ES-I3 (cell line): ENCODE results near the gene ATP6V0E2.
A peak's percentile ranks its signal among the peaks of the same experiment; 100 is the strongest.
"Not testable (repeated sequence)": the region's sequence is repeated elsewhere in the genome, so short reads cannot be mapped to it uniquely, and the experiment has no call there.

Experiments used
- H3K36me3 ChIP-seq: 2 replicates; pipeline ENCODE4 v1.6.1; 2013; ENCODE audit warnings: mild to moderate bottlenecking, low read length, control low read depth, moderate library complexity; ENCODE audit not compliant: insufficient read depth
- H3K4me1 ChIP-seq: 2 replicates; pipeline ENCODE4 v1.6.1; 2013; ENCODE audit warnings: mild to moderate bottlenecking, control low read depth, low read length; ENCODE audit not compliant: insufficient read depth
- H3K9ac ChIP-seq: 2 replicates; pipeline ENCODE4 v1.6.1; 2013; ENCODE audit warnings: low read depth, mild to moderate bottlenecking, low read length, moderate library complexity
- H3K9me3 ChIP-seq: 2 replicates; pipeline ENCODE4 v1.6.1; 2013; ENCODE audit warnings: mild to moderate bottlenecking, low read length, moderate library complexity; ENCODE audit not compliant: control insufficient read depth, insufficient read depth

ATP6V0E2 gene

GRCh38 chr7:149873074-149873969 lies at the start of gene ATP6V0E2:
TSS of gene ATP6V0E2 (plus strand) at chr7:149873969. CDS start at chr7:149874066, 97 bp downstream.
- Histone ChIP-seq H3K4me1 (peaks cover 5% of the 10 kb centered on the region; the same call in 1 of the 2 replicates), H3K9ac (peak within 1 kb of the TSS; percentile 82), H3K36me3 (no peaks in the 10 kb centered on the region), H3K9me3 (no peaks in the 10 kb centered on the region)

- H3K36me3 ChIP-seq = no peaks in the 10 kb centered on the region
- no peak overlapping the region for H3K9ac ChIP-seq
- H3K4me1 ChIP-seq = no peaks in the 10 kb centered on the region
- H3K9me3 ChIP-seq = peaks cover 5% of the 10 kb centered on the region; the same call in 1 of the 2 replicates
Measured at GRCh38 chr7:149824301-149824741, 49.4 kb upstream of the ATP6V0E2 start.

GRCh38 chr7:149824748-149825566 lies 48.8 kb upstream of the ATP6V0E2 start:
- Histone ChIP-seq H3K36me3 (no peaks in the 10 kb centered on the region), H3K9ac (no peak overlapping the region), H3K9me3 (peaks cover 5% of the 10 kb centered on the region; the same call in 1 of the 2 replicates), H3K4me1 (no peaks in the 10 kb centered on the region)

- Histone ChIP-seq H3K9ac (no peak overlapping the region), H3K36me3 (no peaks in the 10 kb centered on the region), H3K4me1 (no peaks in the 10 kb centered on the region), H3K9me3 (peaks cover 5% of the 10 kb centered on the region; the same call in 1 of the 2 replicates)
Measured at GRCh38 chr7:149825567-149826343, 48.0 kb upstream of the ATP6V0E2 start.

- Histone ChIP-seq H3K9me3 (peaks cover 5% of the 10 kb centered on the region; the same call in 1 of the 2 replicates), H3K4me1 (peaks cover under 1% of the 10 kb centered on the region; the same call in 1 of the 2 replicates), H3K36me3 (no peaks in the 10 kb centered on the region), H3K9ac (no peak overlapping the region)
Measured at GRCh38 chr7:149826344-149827088, 47.3 kb upstream of the ATP6V0E2 start.

- Histone ChIP-seq H3K9me3 (peaks cover 5% of the 10 kb centered on the region; the same call in 1 of the 2 replicates), H3K36me3 (no peaks in the 10 kb centered on the region), H3K4me1 (peaks cover 3% of the 10 kb centered on the region; the same call in 1 of the 2 replicates), H3K9ac (no peak overlapping the region)
Measured at GRCh38 chr7:149827089-149827981, 46.4 kb upstream of the ATP6V0E2 start.

- no peaks in the 10 kb centered on the region; the same call in 1 of the 2 replicates for H3K9me3 ChIP-seq
- H3K36me3 ChIP-seq = no peaks in the 10 kb centered on the region
- no peak overlapping the region for H3K9ac ChIP-seq
- peaks cover 3% of the 10 kb centered on the region; the same call in 1 of the 2 replicates for H3K4me1 ChIP-seq
Measured at GRCh38 chr7:149828357-149829309, 45.1 kb upstream of the ATP6V0E2 start.

- not testable (repeated sequence) for H3K9me3 ChIP-seq, H3K9ac ChIP-seq, H3K36me3 ChIP-seq
Measured at GRCh38 chr7:149830527-149830926, 43.2 kb upstream of the ATP6V0E2 start.

GRCh38 chr7:149830997-149831740 lies 42.6 kb upstream of the ATP6V0E2 start:
- Histone ChIP-seq H3K36me3 (no peaks in the 10 kb centered on the region), H3K4me1 (peaks cover 3% of the 10 kb centered on the region; the same call in 1 of the 2 replicates), H3K9me3 (peaks cover 2% of the 10 kb centered on the region; the same call in 1 of the 2 replicates), H3K9ac (no peak overlapping the region)

More at GRCh38 chr7:149830527-149830926, 43.2 kb upstream of the ATP6V0E2 start:
- not testable (repeated sequence) for H3K4me1 ChIP-seq

- Histone ChIP-seq H3K9ac (no peak overlapping the region), H3K9me3 (peaks cover 2% of the 10 kb centered on the region; the same call in 1 of the 2 replicates), H3K36me3 (no peaks in the 10 kb centered on the region), H3K4me1 (peaks cover 3% of the 10 kb centered on the region; the same call in 1 of the 2 replicates)
Measured at GRCh38 chr7:149831741-149832219, 42.0 kb upstream of the ATP6V0E2 start.
